ENCODE data around the gene SEMA5A. TPM values are rescaled to one million over a fixed set of nuclear protein-coding genes. Genes with fewer than 3 reads are reported as not detected.

SEMA5A gene
- total and polyA plus RNA-seq, 11 donors, result 4.6 to 71.5 (median 33.8) TPM

- Histone ChIP-seq H3K9me3 (no peaks in the 10 kb centered on the region), H3K27me3 (no peaks in the 10 kb centered on the region), H3K4me3 (no peak overlapping the region), H3K4me1 (peaks cover 0 to 36% (median 15%) of the 10 kb centered on the region in 12 donors), H3K36me3 (no peaks in the 10 kb centered on the region), H3K27ac (peak overlapping the region in 11 of 12 donors; percentile 14 to 77 (median 61))
- TF ChIP-seq CTCF (IDR thresholded peaks at IDR 0.05) (no peak), POLR2A (IDR thresholded peaks at IDR 0.05) (no peak)
- ATAC-seq, result no peak
- DNase-seq, result no peak
- intact Hi-C loops (cut with DNase I), result loop anchor here in 2 of 10 donors (10.0 kb wide), 2 partner anchors 221 to 261 kb away; partner anchors contain the start of gene SEMA5A (in 1 of the 2)
- WGBS, 4 donors, result 27 to 31% (median 29%) methylated on average over 1 of the region's 1 CpG
Observed at GRCh38 chr5:9284272-9284671, 261.6 kb downstream of the SEMA5A start.

GRCh38 chr5:9283473-9283872 is 262.4 kb downstream of the SEMA5A start:
- no peak for ATAC-seq

GRCh38 chr5:9283021-9283420 is 262.9 kb downstream of the SEMA5A start:
- Histone ChIP-seq H3K36me3 (no peaks in the 10 kb centered on the region), H3K4me1 (peaks cover 0 to 25% (median 15%) of the 10 kb centered on the region in 12 donors), H3K27me3 (no peaks in the 10 kb centered on the region), H3K9me3 (no peaks in the 10 kb centered on the region), H3K4me3 (no peak overlapping the region), H3K27ac (peak overlapping the region in 1 of 12 donors; percentile 22)
- WGBS, 4 donors, result 71 to 84% (median 79%) methylated on average over 3 of the region's 3 CpGs
- intact Hi-C loops (cut with DNase I), result loop anchor here in 2 of 10 donors (10.0 kb wide), 2 partner anchors 222 to 262 kb away; partner anchors contain the start of gene SEMA5A (in 1 of the 2)
- ATAC-seq (no peak), DNase-seq (no peak)
- no peak for TF ChIP-seq POLR2A (IDR thresholded peaks at IDR 0.05)
- no peak for TF ChIP-seq CTCF (IDR thresholded peaks at IDR 0.05)

More at GRCh38 chr5:9283473-9283872, 262.4 kb downstream of the SEMA5A start:
- intact Hi-C loops (cut with DNase I), result loop anchor here in 2 of 10 donors (10.0 kb wide), 2 partner anchors 221 to 261 kb away; partner anchors contain the start of gene SEMA5A (in 1 of the 2)
- Histone ChIP-seq H3K27me3 (no peaks in the 10 kb centered on the region), H3K9me3 (no peaks in the 10 kb centered on the region), H3K4me1 (peaks cover 0 to 30% (median 15%) of the 10 kb centered on the region in 12 donors), H3K4me3 (no peak overlapping the region), H3K27ac (peak overlapping the region in 3 of 12 donors; percentile 22 to 68 (median 60)), H3K36me3 (no peaks in the 10 kb centered on the region)
- TF ChIP-seq POLR2A (IDR thresholded peaks at IDR 0.05) (no peak), CTCF (IDR thresholded peaks at IDR 0.05) (peak in 1 of 12 donors; percentile 13)
- WGBS, 4 donors, result 92 to 100% (median 93%) methylated on average over 1 of the region's 1 CpG
- no peak for DNase-seq

DNA sequence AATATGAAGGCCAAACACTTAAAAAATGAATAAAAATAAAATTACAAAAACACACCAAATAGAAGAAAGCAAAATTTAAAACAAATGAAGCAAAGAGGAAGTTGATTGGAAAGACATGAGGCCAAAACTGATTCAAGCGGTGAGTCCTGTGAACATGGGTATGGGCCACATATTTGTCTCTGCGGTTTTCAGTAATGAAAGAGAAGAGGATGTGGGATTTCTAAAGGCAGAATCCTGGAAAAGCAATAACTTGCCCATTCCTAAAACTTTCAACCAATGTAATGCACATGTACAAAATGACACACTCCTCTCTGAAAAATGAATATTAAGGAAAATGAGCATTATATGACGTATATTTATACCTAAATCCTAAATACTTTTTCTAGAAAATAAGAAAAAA is 263.7 kb downstream of the SEMA5A start:
- intact Hi-C loops (cut with DNase I), result loop anchor here in 2 of 10 donors (10.0 kb wide), 2 partner anchors 223 to 263 kb away; partner anchors contain the start of gene SEMA5A (in 1 of the 2)
- no peak for DNase-seq
- no peak for ATAC-seq
- Histone ChIP-seq H3K27me3 (no peaks in the 10 kb centered on the region), H3K4me1 (peaks cover 0 to 24% (median 15%) of the 10 kb centered on the region in 12 donors), H3K36me3 (no peaks in the 10 kb centered on the region), H3K27ac (no peak overlapping the region), H3K9me3 (no peaks in the 10 kb centered on the region), H3K4me3 (no peak overlapping the region)
- 90 to 94% (median 92%) methylated on average over 3 of the region's 3 CpGs for WGBS, 4 donors
- no peak for TF ChIP-seq CTCF (IDR thresholded peaks at IDR 0.05)
- no peak for TF ChIP-seq POLR2A (IDR thresholded peaks at IDR 0.05)
